ENCODE results near the gene MIPEP.

MIPEP gene

DNA sequence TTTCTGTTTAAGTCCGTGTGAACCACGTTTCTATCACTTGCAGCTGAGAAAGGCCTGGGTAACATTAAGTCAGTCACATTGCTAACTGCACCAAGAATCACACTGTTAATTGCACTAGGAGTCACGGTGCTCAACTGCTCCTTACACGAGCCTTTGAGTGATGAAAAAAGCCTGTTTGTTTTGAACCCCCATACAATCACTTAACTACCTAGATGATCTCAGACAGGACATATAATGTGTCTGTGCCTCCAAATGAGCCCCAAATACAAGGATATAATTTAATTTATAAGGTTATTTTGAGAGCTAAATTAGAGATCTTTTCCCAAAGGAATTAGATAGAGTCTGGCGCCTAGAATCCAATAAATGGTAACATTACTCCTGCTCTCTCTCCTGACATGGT lies 84.1 kb downstream of the MIPEP start:
- TF ChIP-seq, protein P1, sequence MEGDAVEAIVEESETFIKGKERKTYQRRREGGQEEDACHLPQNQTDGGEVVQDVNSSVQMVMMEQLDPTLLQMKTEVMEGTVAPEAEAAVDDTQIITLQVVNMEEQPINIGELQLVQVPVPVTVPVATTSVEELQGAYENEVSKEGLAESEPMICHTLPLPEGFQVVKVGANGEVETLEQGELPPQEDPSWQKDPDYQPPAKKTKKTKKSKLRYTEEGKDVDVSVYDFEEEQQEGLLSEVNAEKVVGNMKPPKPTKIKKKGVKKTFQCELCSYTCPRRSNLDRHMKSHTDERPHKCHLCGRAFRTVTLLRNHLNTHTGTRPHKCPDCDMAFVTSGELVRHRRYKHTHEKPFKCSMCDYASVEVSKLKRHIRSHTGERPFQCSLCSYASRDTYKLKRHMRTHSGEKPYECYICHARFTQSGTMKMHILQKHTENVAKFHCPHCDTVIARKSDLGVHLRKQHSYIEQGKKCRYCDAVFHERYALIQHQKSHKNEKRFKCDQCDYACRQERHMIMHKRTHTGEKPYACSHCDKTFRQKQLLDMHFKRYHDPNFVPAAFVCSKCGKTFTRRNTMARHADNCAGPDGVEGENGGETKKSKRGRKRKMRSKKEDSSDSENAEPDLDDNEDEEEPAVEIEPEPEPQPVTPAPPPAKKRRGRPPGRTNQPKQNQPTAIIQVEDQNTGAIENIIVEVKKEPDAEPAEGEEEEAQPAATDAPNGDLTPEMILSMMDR (IDR thresholded peaks at IDR 0.05; ENCODE audit: low read depth, low read length, poor library complexity, severe bottlenecking): no peak
- TF ChIP-seq EZH2phosphoT487 (IDR thresholded peaks at IDR 0.05; ENCODE audit: borderline replicate concordance, low read length): no peak
- no peaks in the 10 kb centered on the region for H3K9me3 ChIP-seq (ENCODE audit: control insufficient read depth, insufficient read depth, low read length)

DNA sequence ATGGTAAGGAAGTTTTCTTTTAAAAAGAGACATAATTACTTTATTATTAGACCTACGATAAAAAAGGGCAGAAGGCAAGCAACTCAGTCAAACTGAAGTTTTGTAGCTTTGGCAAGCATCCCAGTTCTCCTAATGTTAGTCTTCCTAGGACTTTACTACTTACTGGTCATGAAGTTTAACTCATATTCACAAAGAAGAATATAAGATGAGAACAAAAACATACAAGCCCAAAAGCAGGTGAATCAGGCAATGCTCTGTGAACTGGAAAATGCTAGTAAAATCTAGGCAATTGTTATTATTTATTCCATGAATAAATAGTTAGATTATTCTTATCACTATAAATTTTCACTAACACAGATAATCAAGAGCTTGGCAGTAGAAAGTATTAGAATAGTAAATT lies 85.0 kb downstream of the MIPEP start:
- Histone ChIP-seq H3K79me2 (ENCODE audit: control insufficient read depth, low read length) (no peaks in the 10 kb centered on the region), H3K36me3 (ENCODE audit: control insufficient read depth, low read length) (no peaks in the 10 kb centered on the region), H3K4me1 (ENCODE audit: control insufficient read depth, low read length) (peaks cover 25% of the 10 kb centered on the region)

More for the DNA sequence above, 84.1 kb downstream of the MIPEP start:
- Histone ChIP-seq H3K4me1 (ENCODE audit: control insufficient read depth, low read length) (peaks cover 25% of the 10 kb centered on the region), H3K4me2 (ENCODE audit: low read length) (no peak overlapping the region), H3K9me2 (replicated peaks; ENCODE audit: control insufficient read depth, low read length) (no peaks in the 10 kb centered on the region), H4K20me1 (ENCODE audit: control insufficient read depth, insufficient read depth, low read depth, low read length) (peaks cover 25% of the 10 kb centered on the region; the same call in 1 of the 2 replicates), H3F3A (ENCODE audit: control insufficient read depth, insufficient read depth) (peaks cover 11% of the 10 kb centered on the region), H3K79me2 (ENCODE audit: control insufficient read depth, low read length) (no peaks in the 10 kb centered on the region), H3K27me3 (ENCODE audit: control insufficient read depth, low read length) (peaks cover 15% of the 10 kb centered on the region), H3K36me3 (ENCODE audit: control insufficient read depth, low read length) (no peaks in the 10 kb centered on the region), H3K27ac (ENCODE audit: low read depth, low read length) (no peak overlapping the region), H3K4me3 (ENCODE audit: low read length) (no peak overlapping the region)

DNA sequence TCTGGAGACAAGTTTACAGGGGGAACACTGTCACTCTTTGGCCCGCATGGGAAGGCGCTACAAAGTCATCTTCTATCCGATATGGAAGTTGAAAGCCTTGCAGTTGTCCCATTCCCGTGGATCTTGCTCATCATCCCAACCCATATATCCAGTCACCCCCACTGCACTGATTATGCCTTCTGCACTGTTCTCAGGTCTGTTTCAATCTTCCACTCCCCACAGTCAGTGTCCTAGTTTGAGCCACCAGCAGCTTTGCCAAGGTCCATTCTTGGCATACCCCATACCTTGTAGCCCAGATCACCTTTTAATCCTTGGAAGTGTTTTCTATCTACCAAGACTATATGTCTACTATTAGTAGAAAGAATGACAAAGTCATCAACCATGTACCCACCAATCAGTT lies 88.1 kb downstream of the MIPEP start:
- Histone ChIP-seq H3F3A (ENCODE audit: control insufficient read depth, insufficient read depth) (no peaks in the 10 kb centered on the region), H3K9me3 (ENCODE audit: control insufficient read depth, insufficient read depth, low read length) (no peaks in the 10 kb centered on the region), H3K27me3 (ENCODE audit: control insufficient read depth, low read length) (peaks cover 11% of the 10 kb centered on the region), H4K20me1 (ENCODE audit: control insufficient read depth, insufficient read depth, low read depth, low read length) (peaks cover 18% of the 10 kb centered on the region; the same call in 1 of the 2 replicates), H3K4me3 (ENCODE audit: low read length) (no peak overlapping the region), H3K36me3 (ENCODE audit: control insufficient read depth, low read length) (no peaks in the 10 kb centered on the region), H3K4me2 (ENCODE audit: low read length) (no peak overlapping the region), H3K79me2 (ENCODE audit: control insufficient read depth, low read length) (no peaks in the 10 kb centered on the region), H3K4me1 (ENCODE audit: control insufficient read depth, low read length) (no peaks in the 10 kb centered on the region), H3K27ac (ENCODE audit: low read depth, low read length) (no peak overlapping the region), H3K9me2 (replicated peaks; ENCODE audit: control insufficient read depth, low read length) (no peaks in the 10 kb centered on the region)
- TF ChIP-seq EZH2phosphoT487 (IDR thresholded peaks at IDR 0.05; ENCODE audit: borderline replicate concordance, low read length): no peak
- TF ChIP-seq, protein P1 (IDR thresholded peaks at IDR 0.05; ENCODE audit: low read depth, low read length, poor library complexity, severe bottlenecking): no peak

More for the DNA sequence above, 85.0 kb downstream of the MIPEP start:
- no peak overlapping the region for H3K4me2 ChIP-seq (ENCODE audit: low read length)
- no peaks in the 10 kb centered on the region for H3K9me2 ChIP-seq (replicated peaks; ENCODE audit: control insufficient read depth, low read length)
- H4K20me1 ChIP-seq (ENCODE audit: control insufficient read depth, insufficient read depth, low read depth, low read length): peaks cover 25% of the 10 kb centered on the region; the same call in 1 of the 2 replicates
- H3K9me3 ChIP-seq (ENCODE audit: control insufficient read depth, insufficient read depth, low read length): no peaks in the 10 kb centered on the region
- no peak overlapping the region for H3K27ac ChIP-seq (ENCODE audit: low read depth, low read length)
- H3K4me3 ChIP-seq (ENCODE audit: low read length): no peak overlapping the region
- peaks cover 11% of the 10 kb centered on the region for H3F3A ChIP-seq (ENCODE audit: control insufficient read depth, insufficient read depth)
- TF ChIP-seq, protein P1 (IDR thresholded peaks at IDR 0.05; ENCODE audit: low read depth, low read length, poor library complexity, severe bottlenecking): no peak
- TF ChIP-seq EZH2phosphoT487 (IDR thresholded peaks at IDR 0.05; ENCODE audit: borderline replicate concordance, low read length): no peak
- peaks cover 14% of the 10 kb centered on the region for H3K27me3 ChIP-seq (ENCODE audit: control insufficient read depth, low read length)
